Measurements from ENCODE around the gene GPR34.
A peak's percentile ranks its signal among the peaks of the same experiment; 100 is the strongest.

GPR34 gene

DNA sequence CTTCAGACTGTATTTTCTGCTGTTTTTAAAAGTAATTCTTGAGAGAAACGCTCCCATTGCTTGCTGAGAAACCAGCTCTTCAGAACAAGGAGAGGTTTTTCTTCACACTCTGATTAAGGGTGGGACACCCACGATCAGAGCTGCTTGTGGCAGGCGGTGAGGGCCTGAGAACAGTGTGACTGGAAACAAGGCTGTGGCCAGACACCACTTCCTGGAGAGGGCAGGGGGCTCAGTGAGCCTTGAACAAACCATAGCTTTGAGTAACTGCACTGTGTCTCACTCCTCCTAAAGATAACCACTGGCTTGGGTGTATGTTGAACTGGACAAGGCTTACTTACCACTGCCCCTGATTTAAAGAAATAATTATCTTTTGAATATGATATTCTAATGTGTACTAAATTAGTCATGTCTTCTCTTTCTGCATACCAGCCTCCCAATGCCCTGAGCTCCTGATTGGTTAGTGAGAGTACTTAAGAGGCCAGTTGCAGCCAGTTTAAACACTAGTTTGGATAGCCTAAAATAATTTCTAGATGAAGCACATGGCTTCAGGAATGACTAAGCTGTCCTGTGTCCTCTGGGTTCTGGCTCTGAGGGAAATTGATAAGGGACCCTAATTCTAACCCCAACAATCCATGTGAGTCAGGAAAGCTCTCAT, 31.5 kb downstream of the GPR34 start:
- no peak overlapping the region for H3K4me3 ChIP-seq (ENCODE audit: control insufficient read depth, low read depth, low read length)
- TF ChIP-seq, protein P1, sequence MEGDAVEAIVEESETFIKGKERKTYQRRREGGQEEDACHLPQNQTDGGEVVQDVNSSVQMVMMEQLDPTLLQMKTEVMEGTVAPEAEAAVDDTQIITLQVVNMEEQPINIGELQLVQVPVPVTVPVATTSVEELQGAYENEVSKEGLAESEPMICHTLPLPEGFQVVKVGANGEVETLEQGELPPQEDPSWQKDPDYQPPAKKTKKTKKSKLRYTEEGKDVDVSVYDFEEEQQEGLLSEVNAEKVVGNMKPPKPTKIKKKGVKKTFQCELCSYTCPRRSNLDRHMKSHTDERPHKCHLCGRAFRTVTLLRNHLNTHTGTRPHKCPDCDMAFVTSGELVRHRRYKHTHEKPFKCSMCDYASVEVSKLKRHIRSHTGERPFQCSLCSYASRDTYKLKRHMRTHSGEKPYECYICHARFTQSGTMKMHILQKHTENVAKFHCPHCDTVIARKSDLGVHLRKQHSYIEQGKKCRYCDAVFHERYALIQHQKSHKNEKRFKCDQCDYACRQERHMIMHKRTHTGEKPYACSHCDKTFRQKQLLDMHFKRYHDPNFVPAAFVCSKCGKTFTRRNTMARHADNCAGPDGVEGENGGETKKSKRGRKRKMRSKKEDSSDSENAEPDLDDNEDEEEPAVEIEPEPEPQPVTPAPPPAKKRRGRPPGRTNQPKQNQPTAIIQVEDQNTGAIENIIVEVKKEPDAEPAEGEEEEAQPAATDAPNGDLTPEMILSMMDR (IDR thresholded peaks at IDR 0.05; ENCODE audit: control insufficient read depth, insufficient read depth, low read depth, low read length, missing control alignments) = no peak
- DNase-seq (ENCODE audit: low read depth) = no peak

DNA sequence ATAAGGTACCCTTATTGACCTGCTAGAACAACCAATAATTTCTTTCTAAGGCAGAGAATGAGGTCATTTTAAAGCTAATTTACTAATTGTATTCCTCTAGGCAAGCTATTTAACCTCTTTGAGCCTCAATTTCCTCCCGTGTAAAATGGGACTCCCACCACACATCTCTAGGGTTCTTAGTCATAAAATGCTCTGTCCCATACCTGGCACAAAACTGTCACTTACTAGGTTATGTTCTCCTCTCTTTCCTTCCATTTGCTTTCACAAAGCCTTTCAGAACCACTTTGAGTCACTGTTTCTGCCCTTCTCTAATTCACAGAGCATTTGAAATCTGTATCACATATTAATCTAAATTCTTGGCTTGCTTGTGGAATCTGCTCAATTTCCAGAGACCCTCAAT, 32.8 kb downstream of the GPR34 start:
- TF ChIP-seq, protein P1 (IDR thresholded peaks at IDR 0.05; ENCODE audit: control insufficient read depth, insufficient read depth, low read depth, low read length, missing control alignments) = no peak

GRCh38 chrX:41722214-41722613, 33.4 kb downstream of the GPR34 start:
- no peak overlapping the region for H3K4me3 ChIP-seq (ENCODE audit: control insufficient read depth, low read depth, low read length)
- TF ChIP-seq, protein P1 (IDR thresholded peaks at IDR 0.05; ENCODE audit: control insufficient read depth, insufficient read depth, low read depth, low read length, missing control alignments) = no peak
- DNase-seq (ENCODE audit: low read depth) = no peak

More for the DNA sequence above, 32.8 kb downstream of the GPR34 start:
- DNase-seq (ENCODE audit: low read depth) = no peak
- no peak overlapping the region for H3K4me3 ChIP-seq (ENCODE audit: control insufficient read depth, low read depth, low read length)

DNA sequence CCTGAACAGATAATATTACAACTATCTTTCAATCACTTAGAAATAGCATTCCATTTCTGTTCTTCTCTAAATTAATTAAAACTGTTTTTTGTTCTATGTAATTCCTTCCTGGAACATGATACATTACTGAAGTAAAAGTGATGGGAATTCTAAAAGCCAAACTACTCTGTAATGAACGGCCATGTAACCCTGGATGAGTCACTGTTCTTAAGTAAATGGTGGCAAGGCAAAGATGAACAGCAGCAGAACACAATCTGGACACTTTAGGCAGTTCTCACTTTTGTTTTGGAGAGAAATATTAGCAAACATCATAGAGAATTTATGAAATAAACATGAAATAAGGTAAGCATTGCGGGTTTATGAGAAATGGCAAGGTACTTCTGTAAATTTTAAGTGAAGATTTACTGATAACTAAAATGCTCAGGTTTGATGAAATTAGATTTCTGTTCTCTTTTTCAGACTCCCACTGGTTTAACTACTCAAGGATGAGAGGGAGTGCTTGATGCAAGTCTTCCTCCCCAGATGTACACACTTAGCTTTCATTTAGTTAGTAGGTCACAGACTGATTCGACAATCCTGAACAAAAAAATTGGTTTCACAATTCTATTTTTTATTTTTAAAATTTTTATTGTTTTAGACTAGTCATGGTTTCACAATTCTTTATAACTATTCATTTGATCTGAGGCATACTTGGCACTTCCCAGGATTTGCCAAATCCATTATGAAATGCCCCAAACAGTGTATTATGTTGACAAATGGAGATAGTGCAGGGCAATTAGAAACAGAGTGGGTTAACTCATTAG, 34.2 kb downstream of the GPR34 start:
- TF ChIP-seq, protein P1 (IDR thresholded peaks at IDR 0.05; ENCODE audit: control insufficient read depth, insufficient read depth, low read depth, low read length, missing control alignments) = no peak
- H3K4me3 ChIP-seq (ENCODE audit: control insufficient read depth, low read depth, low read length) = no peak overlapping the region
- peak; percentile 23 for DNase-seq (ENCODE audit: low read depth)

- DNase-seq (ENCODE audit: low read depth) = no peak
- no peak within 1 kb of the TSS for H3K4me3 ChIP-seq (ENCODE audit: control insufficient read depth, low read depth, low read length)
- TF ChIP-seq, protein P1 (IDR thresholded peaks at IDR 0.05; ENCODE audit: control insufficient read depth, insufficient read depth, low read depth, low read length, missing control alignments) = no peak
Measured at GRCh38 chrX:41723826-41724225, 35.1 kb downstream of the GPR34 start, which contains the start of gene GPR82. GPR82 (plus strand) TSS chrX:41724181; CDS start chrX:41727027, 2,846 bp downstream.

- TF ChIP-seq, protein P1 (IDR thresholded peaks at IDR 0.05; ENCODE audit: control insufficient read depth, insufficient read depth, low read depth, low read length, missing control alignments) = no peak
- H3K4me3 ChIP-seq (ENCODE audit: control insufficient read depth, low read depth, low read length) = no peak overlapping the region
- no peak for DNase-seq (ENCODE audit: low read depth)
Measured at GRCh38 chrX:41728125-41728524, 39.4 kb downstream of the GPR34 start.
